Endodermal cell (in vitro differentiated cells): ENCODE results near the gene MEX3C. TPM values are rescaled to one million over a fixed set of nuclear protein-coding genes. Genes with fewer than 3 reads are reported as not detected.

ENCODE experiments used
- DNase-seq: peaks from one replicate; pipeline ENCODE4 v3.0.0-alpha.2; 2017
- H3K27ac ChIP-seq: 2 replicates; pipeline ENCODE4 v1.5.1; 2013; ENCODE audit warnings: mild to moderate bottlenecking, low read depth, low read length, moderate library complexity
- H3K27me3 ChIP-seq: 2 replicates; pipeline ENCODE4 v1.6.1; 2013; ENCODE audit warnings: mild to moderate bottlenecking, low read length, moderate library complexity; ENCODE audit not compliant: insufficient read depth, control insufficient read depth, poor library complexity, severe bottlenecking
- H3K36me3 ChIP-seq: 2 replicates; pipeline ENCODE4 v1.7.0; 2013; ENCODE audit warnings: mild to moderate bottlenecking, low read length, moderate library complexity; ENCODE audit not compliant: control insufficient read depth, insufficient read depth
- H3K4me1 ChIP-seq: one replicate; pipeline ENCODE4 v1.7.0; 2013; ENCODE audit warnings: low read length; ENCODE audit not compliant: control insufficient read depth, insufficient read depth
- H3K4me3 ChIP-seq: 2 replicates; pipeline ENCODE4 v1.5.1; 2013; ENCODE audit warnings: mild to moderate bottlenecking, low read length, moderate library complexity
- H3K9ac ChIP-seq: 2 replicates; pipeline ENCODE4 v1.6.1; 2013; ENCODE audit warnings: mild to moderate bottlenecking, low read length, moderate library complexity; ENCODE audit not compliant: poor library complexity, severe bottlenecking; ENCODE audit errors: extremely low read depth
- H3K9me3 ChIP-seq: 2 replicates; pipeline ENCODE4 v1.6.1; 2013; ENCODE audit warnings: mild to moderate bottlenecking, low read length, moderate library complexity; ENCODE audit not compliant: control insufficient read depth
- H3K27ac Mint-ChIP-seq: 2 replicates; pipeline ENCODE4 v1.8.0; 2020; ENCODE audit warnings: mixed read lengths
- H3K27me3 Mint-ChIP-seq: 2 replicates; pipeline ENCODE4 v1.8.0; 2021; ENCODE audit warnings: mild to moderate bottlenecking, mixed read lengths; ENCODE audit not compliant: insufficient read depth
- H3K36me3 Mint-ChIP-seq: 2 replicates; pipeline ENCODE4 v1.8.0; 2020; ENCODE audit warnings: low read depth, mixed read lengths
- H3K4me1 Mint-ChIP-seq: 2 replicates; pipeline ENCODE4 v1.8.0; 2020; ENCODE audit warnings: mixed read lengths
- H3K4me3 Mint-ChIP-seq: 2 replicates; pipeline ENCODE4 v1.8.0; 2020; ENCODE audit warnings: mild to moderate bottlenecking, moderate library complexity, mixed read lengths
- H3K9me3 Mint-ChIP-seq: 2 replicates; pipeline ENCODE4 v1.8.0; 2020; ENCODE audit warnings: mild to moderate bottlenecking, mixed read lengths
- WGBS, 2 experiments: methylation state at CpG; one replicate each; pipeline versions ENCODE4 v1.1.5 to v1.1.7; 2013; ENCODE audit warnings: missing lambda C conversion rate in 2 of 2, mixed read lengths in 1 of 2; ENCODE audit not compliant: insufficient coverage in 1 of 2, insufficient read length in 1 of 2; 5-methylcytosine and 5-hydroxymethylcytosine counted together
- total RNA-seq, 2 donors: library from RNA; stranded (reverse); fragmentation: NEBNext Ultra II Directional in 1 of 2; extraction: Animal tissue kit (Norgen Biotek cat#: 25700) in 1 of 2; gene quantifications; 2 replicates in 1 of 2; 3 replicates in 1 of 2; pipeline ENCODE4 v1.2.1, GENCODE V29; 2021
- TF ChIP-seq, protein P1 (sequence below): fragments of 200-600 bp; sonication (generic); conservative IDR thresholded peaks from 2 replicates; pipeline ENCODE4 v1.5.0; 2021; ENCODE audit warnings: antibody characterized with exemption, mild to moderate bottlenecking

The MEX3C gene
- total RNA-seq, 2 donors from 2014 or later = 60.1 to 68.4 TPM

DNA sequence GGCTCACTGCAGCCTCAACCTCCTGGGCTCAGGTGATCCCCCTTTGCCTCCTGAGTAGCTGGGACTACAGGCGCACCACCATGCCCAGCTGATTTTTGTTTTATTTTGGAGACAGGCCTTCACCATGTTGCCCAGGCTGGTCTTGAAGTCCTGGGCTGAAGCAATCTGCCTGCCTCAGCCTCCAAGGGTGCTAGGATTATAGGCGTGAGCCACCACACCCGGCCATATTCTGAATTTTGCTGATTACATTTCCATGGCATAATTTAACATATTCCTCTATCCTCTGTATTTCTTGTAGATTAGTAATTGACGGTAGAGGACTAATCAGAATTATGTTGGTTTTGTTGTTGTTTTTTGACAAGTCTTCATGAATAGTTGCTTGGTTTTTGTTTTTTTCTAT lies 50.6 kb downstream of the MEX3C start:
- TF ChIP-seq, protein P1, sequence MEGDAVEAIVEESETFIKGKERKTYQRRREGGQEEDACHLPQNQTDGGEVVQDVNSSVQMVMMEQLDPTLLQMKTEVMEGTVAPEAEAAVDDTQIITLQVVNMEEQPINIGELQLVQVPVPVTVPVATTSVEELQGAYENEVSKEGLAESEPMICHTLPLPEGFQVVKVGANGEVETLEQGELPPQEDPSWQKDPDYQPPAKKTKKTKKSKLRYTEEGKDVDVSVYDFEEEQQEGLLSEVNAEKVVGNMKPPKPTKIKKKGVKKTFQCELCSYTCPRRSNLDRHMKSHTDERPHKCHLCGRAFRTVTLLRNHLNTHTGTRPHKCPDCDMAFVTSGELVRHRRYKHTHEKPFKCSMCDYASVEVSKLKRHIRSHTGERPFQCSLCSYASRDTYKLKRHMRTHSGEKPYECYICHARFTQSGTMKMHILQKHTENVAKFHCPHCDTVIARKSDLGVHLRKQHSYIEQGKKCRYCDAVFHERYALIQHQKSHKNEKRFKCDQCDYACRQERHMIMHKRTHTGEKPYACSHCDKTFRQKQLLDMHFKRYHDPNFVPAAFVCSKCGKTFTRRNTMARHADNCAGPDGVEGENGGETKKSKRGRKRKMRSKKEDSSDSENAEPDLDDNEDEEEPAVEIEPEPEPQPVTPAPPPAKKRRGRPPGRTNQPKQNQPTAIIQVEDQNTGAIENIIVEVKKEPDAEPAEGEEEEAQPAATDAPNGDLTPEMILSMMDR = no peak

DNA sequence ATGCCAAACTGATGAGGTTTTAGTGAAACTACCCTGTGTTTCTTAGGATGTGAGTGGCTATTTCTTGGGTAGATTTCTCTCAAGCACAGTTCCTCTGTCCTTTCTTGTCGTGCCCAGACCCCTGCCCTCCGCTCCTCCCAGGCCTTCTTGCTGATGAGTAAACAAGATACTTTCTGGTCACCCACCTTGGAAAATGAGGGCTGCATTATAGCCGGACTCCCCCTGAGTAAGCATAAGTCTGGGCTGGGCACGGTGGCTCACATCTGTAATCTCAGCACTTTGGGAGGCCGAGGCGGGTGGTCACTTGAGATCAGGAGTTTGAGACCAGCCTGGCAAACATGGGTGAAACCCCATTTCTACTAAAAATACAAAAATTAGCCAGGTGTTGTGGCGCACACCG lies 58.5 kb downstream of the MEX3C start:
- H3K27me3 Mint-ChIP-seq = no peaks in the 10 kb centered on the region
- Histone ChIP-seq H3K36me3 (no peaks in the 10 kb centered on the region), H3K27me3 (no peaks in the 10 kb centered on the region), H3K4me3 (no peak overlapping the region), H3K4me1 (peaks cover 4% of the 10 kb centered on the region), H3K27ac (no peak overlapping the region), H3K9me3 (no peaks in the 10 kb centered on the region), H3K9ac (no peak overlapping the region)
- no peaks in the 10 kb centered on the region for H3K9me3 Mint-ChIP-seq
- H3K27ac Mint-ChIP-seq = no peak overlapping the region
- DNase-seq = no peak
- H3K4me3 Mint-ChIP-seq = no peak overlapping the region
- TF ChIP-seq, protein P1 = no peak
- 93 to 98% methylated on average over 8 of the region's 8 CpGs for WGBS, 2 experiments
- H3K4me1 Mint-ChIP-seq = peaks cover 3% of the 10 kb centered on the region
- H3K36me3 Mint-ChIP-seq = no peaks in the 10 kb centered on the region

More for the DNA sequence above, 50.6 kb downstream of the MEX3C start:
- H3K9me3 Mint-ChIP-seq = peaks cover 4% of the 10 kb centered on the region
- DNase-seq = no peak
- no peaks in the 10 kb centered on the region for H3K4me1 ChIP-seq
- no peak overlapping the region for H3K27ac Mint-ChIP-seq
- H3K27ac ChIP-seq = no peak overlapping the region
- no peaks in the 10 kb centered on the region for H3K9me3 ChIP-seq
- H3K4me3 ChIP-seq = no peak overlapping the region
- no peaks in the 10 kb centered on the region for H3K36me3 ChIP-seq
- WGBS, 2 experiments = 94 to 99% methylated on average over 2 to 4 of the region's 4 CpGs
- no peaks in the 10 kb centered on the region for H3K27me3 Mint-ChIP-seq
- H3K9ac ChIP-seq = no peak overlapping the region
- no peaks in the 10 kb centered on the region for H3K27me3 ChIP-seq
- H3K4me3 Mint-ChIP-seq = no peak overlapping the region
- H3K36me3 Mint-ChIP-seq = no peaks in the 10 kb centered on the region
- H3K4me1 Mint-ChIP-seq = peaks cover 7% of the 10 kb centered on the region

DNA sequence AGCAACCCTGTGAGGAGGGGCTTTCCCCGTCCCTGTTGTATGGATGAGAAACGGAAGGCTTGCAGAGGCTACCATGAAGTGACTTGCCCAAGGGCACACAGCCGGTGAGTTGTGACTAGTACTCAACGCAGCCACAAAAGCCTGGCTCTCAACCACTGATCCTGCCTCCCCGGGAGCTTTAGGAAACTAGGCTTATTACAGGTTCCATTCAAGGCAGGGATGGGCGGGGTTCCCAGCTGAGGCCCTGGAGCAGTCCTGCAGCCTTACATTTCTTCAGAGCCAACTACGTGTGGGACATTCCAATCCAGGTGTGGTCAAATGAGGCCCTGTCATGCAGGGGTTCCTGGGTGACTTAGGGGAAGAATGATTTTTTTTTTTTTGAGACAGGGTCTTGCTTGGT lies 59.6 kb downstream of the MEX3C start:
- Mint-ChIP-seq H3K27me3 (no peaks in the 10 kb centered on the region), H3K27ac (no peak overlapping the region), H3K9me3 (no peaks in the 10 kb centered on the region), H3K4me1 (peaks cover 3% of the 10 kb centered on the region), H3K4me3 (no peak overlapping the region), H3K36me3 (no peaks in the 10 kb centered on the region)
- Histone ChIP-seq H3K9ac (no peak overlapping the region), H3K36me3 (no peaks in the 10 kb centered on the region), H3K27me3 (no peaks in the 10 kb centered on the region), H3K4me1 (peaks cover 4% of the 10 kb centered on the region), H3K27ac (no peak overlapping the region), H3K4me3 (no peak overlapping the region), H3K9me3 (no peaks in the 10 kb centered on the region)
- DNase-seq = no peak
- 94 to 100% methylated on average over 6 to 7 of the region's 7 CpGs for WGBS, 2 experiments
- TF ChIP-seq, protein P1 = no peak
